Thymus (tissue), 11 donors: ENCODE results near the gene FARP2. TPM values are rescaled to one million over a fixed set of nuclear protein-coding genes. Genes with fewer than 3 reads are reported as not detected.

Experiments used
- DNase-seq, 9 donors: peaks; one replicate each; pipeline ENCODE4 v3.0.0-alpha.2; 2013; ENCODE audit warnings: low spot score in 9 of 9, low read depth in 6 of 9, missing footprints in 1 of 9
- H3K27ac ChIP-seq, 2 donors: one replicate each; pipeline ENCODE4 v1.5.1; 2013; ENCODE audit warnings: control low read depth in 1 of 2, low read depth in 1 of 2, low read length in 1 of 2, mild to moderate bottlenecking in 1 of 2, moderate library complexity in 1 of 2
- H3K27me3 ChIP-seq, 2 donors: one replicate each; pipeline ENCODE4 v1.5.1; 2013; ENCODE audit warnings: low read length in 1 of 2; ENCODE audit not compliant: control insufficient read depth in 2 of 2, insufficient read depth in 1 of 2
- H3K36me3 ChIP-seq, 2 donors: one replicate each; pipeline ENCODE4 v1.5.1; 2013; ENCODE audit warnings: low read length in 1 of 2, mild to moderate bottlenecking in 1 of 2, moderate library complexity in 1 of 2; ENCODE audit not compliant: control insufficient read depth in 2 of 2, insufficient read depth in 2 of 2
- H3K4me1 ChIP-seq, 2 donors: one replicate each; pipeline ENCODE4 v1.5.1; 2013; ENCODE audit warnings: low read length in 2 of 2; ENCODE audit not compliant: control insufficient read depth in 2 of 2, insufficient read depth in 2 of 2
- H3K4me3 ChIP-seq, 2 donors: one replicate each; pipeline ENCODE4 v1.5.1; 2013; ENCODE audit warnings: low read length in 2 of 2, control low read depth in 1 of 2, mild to moderate bottlenecking in 1 of 2
- H3K9me3 ChIP-seq, 2 donors: one replicate each; pipeline ENCODE4 v1.5.1; 2013; ENCODE audit warnings: low read length in 1 of 2, mild to moderate bottlenecking in 1 of 2; ENCODE audit not compliant: control insufficient read depth in 2 of 2, insufficient read depth in 1 of 2
- WGBS: extraction: QIAGEN DNeasy Blood & Tissue Kit; methylation state at CpG from one replicate; pipeline ENCODE4 v1.1.7; 2013; 5-methylcytosine and 5-hydroxymethylcytosine counted together
- polyA plus RNA-seq: library from polyadenylated mRNA; stranded (reverse); fragments of 200-250 nt; gene quantifications from one replicate; pipeline ENCODE4 v1.2.3, GENCODE V29; 2013
- total RNA-seq: library from RNA; stranded (reverse); fragments of 120-200 nt; gene quantifications from one replicate; pipeline ENCODE4 v1.2.4, GENCODE V29; 2013
- donor health status: healthy.

The FARP2 gene
- total and polyA plus RNA-seq, 2 donors: 16.1 to 18.2 TPM

DNA sequence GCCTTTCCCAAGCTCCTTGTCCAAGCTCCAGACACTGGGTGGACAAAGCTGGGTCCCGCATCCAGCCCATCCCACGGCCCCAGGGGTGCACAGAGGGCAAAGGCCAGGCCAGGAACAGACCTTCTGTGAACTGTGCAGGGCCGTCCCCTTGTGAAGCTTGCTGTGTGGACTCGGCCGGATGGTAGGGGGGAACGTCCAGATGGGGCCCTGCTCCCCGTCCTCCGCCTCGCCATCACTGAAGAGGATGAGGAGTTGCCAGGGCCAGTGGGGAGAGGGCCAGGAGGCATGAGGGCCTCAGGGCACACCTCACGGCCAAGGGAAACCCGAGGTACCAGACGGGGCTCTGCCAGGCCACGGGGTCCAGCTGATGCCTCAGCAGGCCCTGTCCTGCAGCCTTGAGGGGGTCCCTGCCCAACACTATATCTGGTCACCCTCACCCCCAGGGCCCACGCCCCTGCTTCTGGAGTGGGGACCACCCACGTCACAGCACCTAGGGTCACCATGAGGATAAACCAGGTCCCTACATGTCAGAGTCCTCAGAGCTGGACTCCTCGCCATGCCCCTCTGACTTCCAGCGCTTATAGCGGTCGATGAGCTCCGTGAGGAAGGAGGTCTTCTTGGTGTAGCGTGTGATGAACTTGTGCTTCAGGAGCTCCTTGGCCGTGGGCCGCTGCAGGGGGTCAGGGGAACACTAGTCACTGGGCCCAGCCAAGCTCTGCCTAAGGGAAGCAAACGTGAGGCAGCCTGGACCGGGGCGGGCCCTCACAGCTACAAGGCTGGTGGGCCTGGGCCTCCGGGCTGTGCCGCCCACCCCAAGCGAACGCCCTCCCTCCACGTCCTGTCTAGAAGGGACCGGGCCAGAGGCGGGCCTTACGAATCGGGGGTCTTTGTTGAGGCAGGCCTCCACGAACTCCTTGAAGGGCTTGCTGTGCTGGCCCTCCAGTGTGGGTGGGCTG is 142.3 kb downstream of the FARP2 start:
- Histone ChIP-seq H3K4me3 (no peak overlapping the region), H3K4me1 (no peaks in the 10 kb centered on the region), H3K9me3 (no peaks in the 10 kb centered on the region), H3K27ac (no peak overlapping the region), H3K27me3 (no peaks in the 10 kb centered on the region), H3K36me3 (peaks cover 63 to 74% of the 10 kb centered on the region in 2 donors)
- 97% methylated on average over 36 of the region's 36 CpGs for WGBS
- no peak for DNase-seq

DNA sequence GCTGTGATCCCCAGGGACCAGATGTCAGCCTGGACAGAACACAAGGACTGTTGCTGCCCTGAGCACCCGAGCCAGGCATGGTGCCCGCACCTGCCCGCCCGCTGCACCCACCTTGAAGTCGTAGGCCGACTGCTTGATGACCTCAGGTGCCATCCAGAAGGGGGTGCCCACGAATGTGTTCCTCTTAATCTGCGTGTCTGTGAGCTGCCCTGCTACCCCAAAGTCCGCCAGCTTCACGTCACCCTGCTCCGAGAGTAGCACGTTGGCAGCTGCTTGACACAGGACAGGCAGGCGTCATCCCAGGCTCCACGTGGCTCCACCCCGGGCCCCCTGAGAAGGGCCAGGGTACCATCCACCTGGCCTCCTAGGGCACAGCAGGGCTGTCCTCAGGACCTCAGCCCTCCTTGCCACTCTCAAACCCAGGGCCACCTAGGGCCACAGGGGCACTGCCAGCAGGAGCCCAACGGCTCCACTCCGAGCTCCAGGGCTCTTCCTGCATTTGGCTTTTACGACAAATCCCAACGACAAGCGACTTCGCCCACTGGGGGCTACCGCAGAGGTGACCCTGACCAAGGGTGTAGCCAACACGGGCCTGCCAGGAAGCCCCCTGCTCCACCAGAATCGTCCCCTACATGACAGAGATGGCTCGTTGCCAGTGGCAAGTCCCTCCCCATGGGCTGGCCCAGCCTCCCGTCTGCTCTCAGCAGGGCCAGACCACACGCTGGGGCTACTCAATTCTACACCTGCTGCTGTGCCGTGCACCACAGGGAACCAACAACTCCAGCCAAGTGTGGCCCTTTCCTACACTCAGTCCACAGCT is 143.3 kb downstream of the FARP2 start:
- Histone ChIP-seq H3K9me3 (no peaks in the 10 kb centered on the region), H3K27ac (no peak overlapping the region), H3K4me1 (no peaks in the 10 kb centered on the region), H3K4me3 (no peak overlapping the region), H3K36me3 (peaks cover 56 to 73% of the 10 kb centered on the region in 2 donors), H3K27me3 (no peaks in the 10 kb centered on the region)
- 96% methylated on average over 28 of the region's 28 CpGs for WGBS
- DNase-seq: no peak

DNA sequence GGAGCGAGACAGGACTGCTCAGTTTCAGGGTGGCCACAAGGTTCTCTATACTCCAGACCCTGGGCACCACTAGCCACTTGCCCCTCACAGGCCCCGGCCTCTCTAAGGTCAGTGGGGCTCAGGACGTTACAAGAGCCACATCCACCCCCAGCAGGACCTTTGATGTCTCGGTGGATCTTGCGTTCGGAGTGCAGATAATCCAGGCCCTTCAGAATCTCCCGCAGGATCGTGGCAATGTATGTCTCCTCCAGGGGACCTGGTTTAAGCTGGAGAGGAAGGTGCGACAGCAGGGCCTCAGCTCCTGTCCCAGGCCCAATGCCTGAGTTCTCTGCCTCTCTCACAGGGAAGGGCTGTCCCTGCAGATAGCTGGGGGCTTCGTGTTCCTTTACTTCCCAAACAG is 143.9 kb downstream of the FARP2 start:
- 99% methylated on average over 10 of the region's 10 CpGs for WGBS
- no peaks in the 10 kb centered on the region for H3K4me1 ChIP-seq
- DNase-seq: no peak

DNA sequence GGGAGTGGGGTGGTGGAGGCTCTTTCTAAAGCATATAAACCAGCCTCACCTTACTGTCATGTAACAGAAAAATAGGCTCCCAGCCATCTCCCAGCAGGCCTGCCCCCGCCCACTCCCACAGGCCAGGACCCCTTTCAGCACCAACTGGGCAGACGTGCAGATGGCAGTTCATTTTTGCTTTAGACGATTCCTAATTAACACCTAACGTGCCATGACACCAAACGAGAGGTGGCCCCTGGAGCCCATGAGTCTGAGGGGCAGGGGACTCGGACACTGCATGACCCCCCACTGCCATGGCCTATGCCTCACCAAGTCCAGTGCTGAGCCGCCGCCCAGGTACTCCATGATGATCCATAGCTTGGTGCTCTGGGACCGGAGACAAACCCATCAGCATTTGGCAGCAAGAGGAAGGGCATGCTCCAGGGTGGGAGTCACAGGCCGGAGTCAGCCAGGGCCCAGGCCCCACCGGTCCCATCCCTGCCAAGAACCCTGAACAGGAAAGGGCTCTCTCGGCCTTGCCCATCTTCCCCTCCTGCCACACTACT is 144.4 kb downstream of the FARP2 start:
- no peaks in the 10 kb centered on the region for H3K4me1 ChIP-seq
- no peak overlapping the region for H3K27ac ChIP-seq
- no peak for DNase-seq
- H3K9me3 ChIP-seq: no peaks in the 10 kb centered on the region
- H3K27me3 ChIP-seq: no peaks in the 10 kb centered on the region
- WGBS: 97% methylated on average over 12 of the region's 12 CpGs
- no peak overlapping the region for H3K4me3 ChIP-seq
- peaks cover 45 to 64% of the 10 kb centered on the region in 2 donors for H3K36me3 ChIP-seq

More for the DNA sequence above, 143.9 kb downstream of the FARP2 start:
- Histone ChIP-seq H3K9me3 (no peaks in the 10 kb centered on the region), H3K27me3 (no peaks in the 10 kb centered on the region), H3K27ac (no peak overlapping the region), H3K36me3 (peaks cover 50 to 68% of the 10 kb centered on the region in 2 donors), H3K4me3 (no peak overlapping the region)

DNA sequence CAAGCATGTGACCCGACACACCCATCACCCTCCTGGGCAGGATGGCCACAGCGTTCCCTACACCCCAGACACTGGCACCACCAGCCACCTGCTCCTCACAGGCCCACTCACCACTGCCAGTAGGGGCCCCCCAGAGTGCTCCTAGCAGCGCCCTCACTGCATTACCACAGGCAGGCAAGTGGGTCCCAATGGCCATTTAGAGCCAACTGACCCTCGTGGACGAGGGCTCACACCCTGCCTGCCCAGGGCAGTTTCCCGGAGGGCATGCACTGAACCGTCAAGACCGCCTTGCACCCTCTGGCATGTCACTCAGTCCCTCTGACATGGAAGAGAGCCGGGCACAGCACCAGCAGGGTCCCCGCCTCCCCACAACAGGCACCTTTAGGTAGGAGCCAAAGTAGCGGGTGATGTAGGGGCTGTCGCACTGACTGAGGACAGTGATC is 145.0 kb downstream of the FARP2 start:
- WGBS: 95% methylated on average over 12 of the region's 12 CpGs
- no peak for DNase-seq
- Histone ChIP-seq H3K4me3 (no peak overlapping the region), H3K27ac (no peak overlapping the region), H3K4me1 (no peaks in the 10 kb centered on the region), H3K27me3 (no peaks in the 10 kb centered on the region), H3K36me3 (peaks cover 43 to 57% of the 10 kb centered on the region in 2 donors), H3K9me3 (no peaks in the 10 kb centered on the region)

DNA sequence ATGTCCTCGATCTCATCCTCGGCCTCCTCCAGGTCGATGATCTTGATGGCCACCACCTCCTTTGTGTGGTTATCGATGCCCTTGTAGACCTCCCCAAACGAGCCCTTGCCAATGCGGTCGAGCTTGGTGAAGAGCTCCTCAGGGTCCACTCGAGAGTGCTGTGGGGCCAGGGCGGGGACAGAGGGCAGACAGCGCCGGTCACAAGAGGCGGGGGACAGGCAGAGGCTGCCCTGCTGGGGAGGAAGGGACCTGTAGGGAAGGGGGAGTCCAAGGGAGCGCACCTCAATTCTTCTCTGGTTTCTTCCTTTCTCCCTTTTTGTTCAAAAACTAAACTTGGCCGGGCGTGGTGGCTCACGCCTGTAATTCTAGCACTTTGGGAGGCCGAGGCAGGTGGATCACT is 145.5 kb downstream of the FARP2 start:
- peaks cover 41 to 53% of the 10 kb centered on the region in 2 donors for H3K36me3 ChIP-seq
- no peaks in the 10 kb centered on the region for H3K9me3 ChIP-seq
- H3K4me3 ChIP-seq: no peak overlapping the region
- H3K27ac ChIP-seq: no peak overlapping the region
- DNase-seq: no peak
- WGBS: 98% methylated on average over 17 of the region's 17 CpGs
- H3K27me3 ChIP-seq: no peaks in the 10 kb centered on the region
- no peaks in the 10 kb centered on the region for H3K4me1 ChIP-seq

DNA sequence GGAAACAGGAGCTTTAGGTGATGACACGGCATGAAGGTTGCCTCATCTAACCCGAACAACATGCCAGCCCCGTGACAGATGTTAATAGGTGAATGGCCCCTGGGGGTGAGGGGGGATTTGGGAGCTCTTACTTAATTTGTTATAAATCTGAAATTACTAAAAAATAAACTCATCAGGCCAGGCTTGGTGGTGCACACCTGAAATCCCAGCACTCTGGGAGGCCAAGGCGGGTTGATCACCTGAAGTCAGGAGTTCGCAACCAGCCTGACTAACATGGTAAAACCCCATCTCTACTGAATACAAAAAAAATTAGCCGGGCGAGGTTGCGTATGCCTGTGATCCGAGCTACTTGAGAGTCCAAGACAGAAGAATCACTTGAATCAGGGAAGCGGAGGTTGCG is 146.2 kb downstream of the FARP2 start:
- Histone ChIP-seq H3K4me3 (no peak overlapping the region), H3K4me1 (peaks cover 0 to 6% of the 10 kb centered on the region in 2 donors), H3K36me3 (peaks cover 34 to 47% of the 10 kb centered on the region in 2 donors), H3K27ac (no peak overlapping the region), H3K9me3 (no peaks in the 10 kb centered on the region), H3K27me3 (peaks cover 0 to 2% of the 10 kb centered on the region in 2 donors)
- no peak for DNase-seq
- WGBS: 99% methylated on average over 11 of the region's 11 CpGs

DNA sequence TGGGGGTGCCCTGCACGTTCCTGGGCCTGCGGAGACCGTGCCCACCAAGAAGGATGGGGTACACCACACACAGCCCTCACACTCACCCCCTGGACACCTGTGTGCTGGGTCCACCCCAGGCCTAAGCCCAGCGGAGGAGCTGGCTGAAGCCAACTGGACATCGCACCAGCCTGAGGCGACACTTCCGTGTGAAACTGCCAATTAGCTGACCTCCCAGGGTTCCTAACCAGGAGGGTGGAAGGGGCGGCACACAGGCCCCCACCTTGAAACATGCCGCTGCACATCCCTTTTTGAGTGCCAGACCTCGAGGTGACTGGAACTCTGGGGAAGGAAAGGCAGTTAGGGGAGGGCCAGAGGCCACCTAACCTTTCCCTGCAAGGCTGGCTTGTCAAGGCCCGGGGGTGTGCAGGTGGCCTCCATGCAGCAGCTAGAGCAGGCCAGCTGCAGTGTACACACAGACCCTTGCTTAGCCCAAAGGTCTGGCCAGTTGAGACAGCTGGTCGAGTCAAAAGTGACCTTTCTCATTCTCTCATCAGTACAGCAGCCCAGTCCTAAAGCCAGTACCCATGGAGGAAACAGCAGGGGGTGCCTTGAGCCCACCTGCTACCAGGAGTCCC is 147.8 kb downstream of the FARP2 start:
- Histone ChIP-seq H3K36me3 (peaks cover 23 to 32% of the 10 kb centered on the region in 2 donors), H3K27me3 (peaks cover 0 to 9% of the 10 kb centered on the region in 2 donors), H3K9me3 (peaks cover 0 to under 1% of the 10 kb centered on the region in 2 donors), H3K4me3 (no peak overlapping the region), H3K27ac (no peak overlapping the region), H3K4me1 (peaks cover 5 to 10% of the 10 kb centered on the region in 2 donors)
- no peak for DNase-seq
- 95% methylated on average over 12 of the region's 12 CpGs for WGBS
